Measurements from ENCODE around the gene KIF6.

GRCh38 chr6:39341352-39341751 lies 383.9 kb downstream of the KIF6 start:
- TF ChIP-seq CTCF (optimal IDR thresholded peaks at IDR 0.05 in 1 of 3, IDR thresholded peaks at IDR 0.05 in 1 of 3, conservative IDR thresholded peaks at IDR 0.05 in 1 of 3; ENCODE audit: extremely low read depth in 1 of 3, insufficient read depth in 2 of 3, low read length in 3 of 3) (no peak), EZH2 (IDR thresholded peaks at IDR 0.05; ENCODE audit: low read length) (no peak)
